PC-3 (cell line): ENCODE data around the gene POMT1. TPM values are rescaled to one million over a fixed set of nuclear protein-coding genes. Genes with fewer than 3 reads are reported as not detected.

Experiments
- ATAC-seq: fragments of 200-7000 bp; cut with Tn5 transposase; 2 replicates; pipeline ENCODE4 v1.9.1; 2020; ENCODE audit warnings: mild to moderate bottlenecking, moderate library complexity
- BruUV-seq: library from RNA; stranded (reverse); fragments of 400-500 nt; replicated peaks from 2 replicates; lab custom pipeline; 2021; lab: Mats Ljungman, UMichigan
- CTCF ChIA-PET: fragments of 300-600 bp; sonication (Branson Sonifier 250); formaldehyde crosslinking; loops from one replicate; lab custom pipeline; 2022; ENCODE audit warnings: antibody characterized with exemption; lab: Charles Lee
- POLR2A ChIA-PET: fragments of 300-600 bp; sonication (Branson Sonifier 250); formaldehyde crosslinking; loops from one replicate; lab custom pipeline; 2022; ENCODE audit warnings: antibody characterized with exemption; ENCODE audit not compliant: unreplicated experiment; lab: Charles Lee
- DNase-seq: peaks from one replicate; pipeline ENCODE4 v3.0.0-alpha.2; 2015
- H2AFZ ChIP-seq: fragments of 300-600 bp; sonication (generic); 2 replicates; pipeline ENCODE4 v1.6.0; 2016; ENCODE audit warnings: antibody characterized with exemption, low read length
- H3F3A ChIP-seq: fragments of 300-600 bp; sonication (generic); one replicate; pipeline ENCODE4 v1.6.0; 2017; ENCODE audit warnings: antibody characterized with exemption, low read length, control low read depth, mild to moderate bottlenecking; ENCODE audit not compliant: unreplicated experiment
- H3K27ac ChIP-seq: fragments of 300-600 bp; sonication (generic); 2 replicates; pipeline ENCODE4 v1.5.1; 2016; ENCODE audit warnings: mild to moderate bottlenecking, low read length
- H3K27me3 ChIP-seq: fragments of 300-600 bp; sonication (generic); 2 replicates; pipeline ENCODE4 v1.6.1; 2016; ENCODE audit warnings: low read length, mixed read lengths
- H3K36me3 ChIP-seq: fragments of 300-600 bp; sonication (generic); 2 replicates; pipeline ENCODE4 v1.6.1; 2016; ENCODE audit warnings: low read depth, mixed run types, low read length, mixed read lengths
- H3K4me1 ChIP-seq: fragments of 300-600 bp; sonication (generic); 2 replicates; pipeline ENCODE4 v1.5.1; 2016; ENCODE audit warnings: low read length; ENCODE audit not compliant: insufficient read depth
- H3K4me2 ChIP-seq: fragments of 300-600 bp; sonication (generic); 2 replicates; pipeline ENCODE4 v1.6.0; 2016; ENCODE audit warnings: low read length
- H3K4me3 ChIP-seq: fragments of 300-600 bp; sonication (generic); 2 replicates; pipeline ENCODE4 v1.5.1; 2016; ENCODE audit warnings: mild to moderate bottlenecking, low read length, mixed read lengths
- H3K79me2 ChIP-seq: fragments of 300-600 bp; sonication (generic); 2 replicates; pipeline ENCODE4 v1.6.1; 2017; ENCODE audit warnings: low read length, mixed read lengths
- H3K9ac ChIP-seq: fragments of 300-600 bp; sonication (generic); 2 replicates; pipeline ENCODE4 v1.6.0; 2016; ENCODE audit warnings: mild to moderate bottlenecking, low read length
- H3K9me2 ChIP-seq: fragments of 300-600 bp; sonication (generic); replicated peaks from 2 replicates; pipeline ENCODE4 v1.6.1; 2016; ENCODE audit warnings: mixed run types, low read length, mixed read lengths
- H3K9me3 ChIP-seq: fragments of 300-600 bp; sonication (generic); 2 replicates; pipeline ENCODE4 v1.6.1; 2016; ENCODE audit warnings: low read length, mixed read lengths
- H4K20me1 ChIP-seq: fragments of 300-600 bp; sonication (generic); 2 replicates; pipeline ENCODE4 v1.6.1; 2016; ENCODE audit warnings: low read length, mixed read lengths
- EZH2 ChIP-seq: fragments of 300-600 bp; sonication (generic); IDR thresholded peaks from one replicate; pipeline ENCODE4 v1.6.1; 2017; ENCODE audit warnings: antibody characterized with exemption, mild to moderate bottlenecking, low read length; ENCODE audit not compliant: unreplicated experiment
- EZH2phosphoT487 ChIP-seq: fragments of 300-600 bp; sonication (generic); IDR thresholded peaks from 2 replicates; pipeline ENCODE4 v1.6.1; 2018; ENCODE audit warnings: mild to moderate bottlenecking, antibody characterized with exemption, low read length, borderline replicate concordance
- intact Hi-C: fragments of 100-400 bp; cut with micrococcal nuclease; formaldehyde crosslinking; loops from 2 replicates; pipeline ENCODE4 v1.9.0; 2023
- total RNA-seq: library from RNA; depleted of rRNA; stranded (reverse); fragments of >200 nt; gene quantifications from 2 replicates; pipeline ENCODE4 v1.2.3, GENCODE V29; 2014
- TF ChIP-seq, protein P1 (sequence below): fragments of 300-600 bp; sonication (generic); conservative IDR thresholded peaks from 2 replicates; pipeline ENCODE4 v1.5.1; 2017; ENCODE audit warnings: antibody characterized with exemption, low read depth, mild to moderate bottlenecking, low read length

Gene POMT1
- total RNA-seq, 1 experiment from 2014 or later, result 24.1 TPM

DNA sequence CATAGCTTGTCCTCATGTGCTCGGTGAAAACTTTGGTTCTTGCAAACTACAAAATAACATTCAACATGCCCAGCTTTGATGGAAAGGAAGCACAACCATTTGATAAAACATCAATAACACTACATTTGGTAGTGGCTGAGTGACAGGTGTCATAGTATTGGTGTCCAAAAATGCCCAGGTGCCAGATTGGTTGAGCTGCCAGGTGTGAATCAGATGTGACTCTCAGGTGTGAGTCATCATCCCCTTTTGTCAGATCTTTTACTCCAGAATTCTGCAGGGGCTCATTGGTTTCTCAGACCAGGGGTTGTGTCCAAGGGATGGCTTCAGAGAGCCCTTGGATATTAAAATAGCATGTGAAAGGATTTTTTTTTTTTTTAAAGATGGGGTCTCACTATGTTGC lies 22.5 kb upstream of the POMT1 start:
- H3K9ac ChIP-seq, result no peak overlapping the region
- no peaks in the 10 kb centered on the region for H3K9me2 ChIP-seq
- intact Hi-C loops, result no loop called here
- peaks cover 41% of the 10 kb centered on the region for H3K36me3 ChIP-seq
- POLR2A ChIA-PET, result no interaction called here
- no peak overlapping the region for H3K27ac ChIP-seq
- H3K79me2 ChIP-seq, result no peaks in the 10 kb centered on the region
- no TSS peak for BruUV-seq
- no peaks in the 10 kb centered on the region for H3K9me3 ChIP-seq
- H3K4me3 ChIP-seq, result no peak overlapping the region
- 0 out of 2 replicates have a peak, but pooled peaks cover 3% of the 10 kb centered on the region for H4K20me1 ChIP-seq
- no peak overlapping the region for H2AFZ ChIP-seq
- H3K4me2 ChIP-seq, result no peak overlapping the region
- TF ChIP-seq EZH2 (no peak), EZH2phosphoT487 (no peak)
- TF ChIP-seq, protein P1, sequence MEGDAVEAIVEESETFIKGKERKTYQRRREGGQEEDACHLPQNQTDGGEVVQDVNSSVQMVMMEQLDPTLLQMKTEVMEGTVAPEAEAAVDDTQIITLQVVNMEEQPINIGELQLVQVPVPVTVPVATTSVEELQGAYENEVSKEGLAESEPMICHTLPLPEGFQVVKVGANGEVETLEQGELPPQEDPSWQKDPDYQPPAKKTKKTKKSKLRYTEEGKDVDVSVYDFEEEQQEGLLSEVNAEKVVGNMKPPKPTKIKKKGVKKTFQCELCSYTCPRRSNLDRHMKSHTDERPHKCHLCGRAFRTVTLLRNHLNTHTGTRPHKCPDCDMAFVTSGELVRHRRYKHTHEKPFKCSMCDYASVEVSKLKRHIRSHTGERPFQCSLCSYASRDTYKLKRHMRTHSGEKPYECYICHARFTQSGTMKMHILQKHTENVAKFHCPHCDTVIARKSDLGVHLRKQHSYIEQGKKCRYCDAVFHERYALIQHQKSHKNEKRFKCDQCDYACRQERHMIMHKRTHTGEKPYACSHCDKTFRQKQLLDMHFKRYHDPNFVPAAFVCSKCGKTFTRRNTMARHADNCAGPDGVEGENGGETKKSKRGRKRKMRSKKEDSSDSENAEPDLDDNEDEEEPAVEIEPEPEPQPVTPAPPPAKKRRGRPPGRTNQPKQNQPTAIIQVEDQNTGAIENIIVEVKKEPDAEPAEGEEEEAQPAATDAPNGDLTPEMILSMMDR, result no peak
- CTCF ChIA-PET, result interaction anchor here (0.6 kb wide), 1 partner anchor 62 kb away, joined by 3 read pairs; no protein-coding TSS in a partner anchor
- no peaks in the 10 kb centered on the region for H3K27me3 ChIP-seq
- H3K4me1 ChIP-seq, result no peaks in the 10 kb centered on the region
- ATAC-seq, result no peak
- peak; percentile 46 for DNase-seq
- no peaks in the 10 kb centered on the region for H3F3A ChIP-seq

GRCh38 chr9:131481441-131482342 lies 21.0 kb upstream of the POMT1 start:
- intact Hi-C loops, result no loop called here
- no TSS peak for BruUV-seq
- H3K27me3 ChIP-seq, result no peaks in the 10 kb centered on the region
- no peak overlapping the region for H2AFZ ChIP-seq
- H3K4me3 ChIP-seq, result no peak overlapping the region
- H3K4me1 ChIP-seq, result no peaks in the 10 kb centered on the region
- 0 out of 2 replicates have a peak, but pooled peaks cover 3% of the 10 kb centered on the region for H4K20me1 ChIP-seq
- no peaks in the 10 kb centered on the region for H3K9me2 ChIP-seq
- POLR2A ChIA-PET, result no interaction called here
- no peaks in the 10 kb centered on the region for H3K79me2 ChIP-seq
- no peak overlapping the region for H3K27ac ChIP-seq
- H3K9me3 ChIP-seq, result no peaks in the 10 kb centered on the region
- TF ChIP-seq EZH2 (no peak), EZH2phosphoT487 (no peak)
- TF ChIP-seq, protein P1, result no peak
- H3F3A ChIP-seq, result no peaks in the 10 kb centered on the region
- ATAC-seq (no peak), DNase-seq (no peak)
- peaks cover 41% of the 10 kb centered on the region for H3K36me3 ChIP-seq
- CTCF ChIA-PET, result no interaction called here
- H3K4me2 ChIP-seq, result no peak overlapping the region
- no peak overlapping the region for H3K9ac ChIP-seq
